PFSK-1 (cell line): Measurements from ENCODE around the gene GRK3.

Experiments used
- FOXP2 ChIP-seq: optimal IDR thresholded peaks from 2 replicates; pipeline ENCODE3; 2011; ENCODE audit warnings: borderline replicate concordance, control low read depth, inconsistent platforms; ENCODE audit not compliant: insufficient read depth; ENCODE audit errors: extremely low read length, extremely low read depth
- POLR2AphosphoS5 ChIP-seq: IDR thresholded peaks from 2 replicates; pipeline ENCODE4 v1.6.1; 2012; ENCODE audit warnings: low read depth, mild to moderate bottlenecking, control low read depth, low read length, moderate library complexity
- SIN3A ChIP-seq: IDR thresholded peaks from 2 replicates; pipeline ENCODE4 v1.6.1; 2012; ENCODE audit warnings: mild to moderate bottlenecking, low read length, moderate library complexity, borderline replicate concordance; ENCODE audit not compliant: insufficient read depth
- TAF1 ChIP-seq: IDR thresholded peaks from 2 replicates; pipeline ENCODE4 v1.6.1; 2012; ENCODE audit warnings: low read length, control low read depth, borderline replicate concordance; ENCODE audit not compliant: insufficient read depth
- TF ChIP-seq, protein P1 (sequence below), 2 experiments: IDR thresholded peaks; 2 replicates each; pipeline versions ENCODE4 v1.6.1 to v1.8.0; 2011 to 2012; ENCODE audit warnings: low read depth in 2 of 2, low read length in 2 of 2, control low read depth in 1 of 2, inconsistent platforms in 1 of 2, mild to moderate bottlenecking in 1 of 2, moderate library complexity in 1 of 2; ENCODE audit not compliant: insufficient read depth in 1 of 2

Gene GRK3

DNA sequence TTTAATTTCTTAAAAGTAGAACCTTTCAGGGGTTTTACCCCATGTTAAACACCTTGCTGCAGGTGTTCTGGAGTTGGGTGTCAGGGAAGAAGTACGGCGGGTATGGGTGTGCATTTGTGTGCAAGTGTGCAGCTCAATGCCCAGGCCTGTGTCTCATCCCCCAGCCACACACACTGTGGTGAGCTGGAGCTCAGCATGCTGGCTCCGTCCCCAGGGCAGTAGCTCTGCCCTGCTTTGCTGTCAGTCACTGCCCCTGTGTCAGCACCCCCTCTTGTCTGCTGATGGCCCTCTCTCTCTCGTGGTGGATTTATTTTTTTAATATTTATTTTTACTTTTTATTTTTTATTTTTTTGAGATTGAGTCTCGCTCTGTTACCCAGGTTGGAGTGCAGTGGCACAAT, 141.7 kb downstream of the GRK3 start:
- TF ChIP-seq, protein P1, sequence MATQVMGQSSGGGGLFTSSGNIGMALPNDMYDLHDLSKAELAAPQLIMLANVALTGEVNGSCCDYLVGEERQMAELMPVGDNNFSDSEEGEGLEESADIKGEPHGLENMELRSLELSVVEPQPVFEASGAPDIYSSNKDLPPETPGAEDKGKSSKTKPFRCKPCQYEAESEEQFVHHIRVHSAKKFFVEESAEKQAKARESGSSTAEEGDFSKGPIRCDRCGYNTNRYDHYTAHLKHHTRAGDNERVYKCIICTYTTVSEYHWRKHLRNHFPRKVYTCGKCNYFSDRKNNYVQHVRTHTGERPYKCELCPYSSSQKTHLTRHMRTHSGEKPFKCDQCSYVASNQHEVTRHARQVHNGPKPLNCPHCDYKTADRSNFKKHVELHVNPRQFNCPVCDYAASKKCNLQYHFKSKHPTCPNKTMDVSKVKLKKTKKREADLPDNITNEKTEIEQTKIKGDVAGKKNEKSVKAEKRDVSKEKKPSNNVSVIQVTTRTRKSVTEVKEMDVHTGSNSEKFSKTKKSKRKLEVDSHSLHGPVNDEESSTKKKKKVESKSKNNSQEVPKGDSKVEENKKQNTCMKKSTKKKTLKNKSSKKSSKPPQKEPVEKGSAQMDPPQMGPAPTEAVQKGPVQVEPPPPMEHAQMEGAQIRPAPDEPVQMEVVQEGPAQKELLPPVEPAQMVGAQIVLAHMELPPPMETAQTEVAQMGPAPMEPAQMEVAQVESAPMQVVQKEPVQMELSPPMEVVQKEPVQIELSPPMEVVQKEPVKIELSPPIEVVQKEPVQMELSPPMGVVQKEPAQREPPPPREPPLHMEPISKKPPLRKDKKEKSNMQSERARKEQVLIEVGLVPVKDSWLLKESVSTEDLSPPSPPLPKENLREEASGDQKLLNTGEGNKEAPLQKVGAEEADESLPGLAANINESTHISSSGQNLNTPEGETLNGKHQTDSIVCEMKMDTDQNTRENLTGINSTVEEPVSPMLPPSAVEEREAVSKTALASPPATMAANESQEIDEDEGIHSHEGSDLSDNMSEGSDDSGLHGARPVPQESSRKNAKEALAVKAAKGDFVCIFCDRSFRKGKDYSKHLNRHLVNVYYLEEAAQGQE (IDR thresholded peaks at IDR 0.05; ENCODE audit: insufficient read depth in 1 of 2, low read depth in 2 of 2, low read length in 2 of 2) = no peak
- TF ChIP-seq TAF1 = no peak
- TF ChIP-seq SIN3A = no peak
- TF ChIP-seq POLR2AphosphoS5 = no peak
- TF ChIP-seq FOXP2 = no peak

DNA sequence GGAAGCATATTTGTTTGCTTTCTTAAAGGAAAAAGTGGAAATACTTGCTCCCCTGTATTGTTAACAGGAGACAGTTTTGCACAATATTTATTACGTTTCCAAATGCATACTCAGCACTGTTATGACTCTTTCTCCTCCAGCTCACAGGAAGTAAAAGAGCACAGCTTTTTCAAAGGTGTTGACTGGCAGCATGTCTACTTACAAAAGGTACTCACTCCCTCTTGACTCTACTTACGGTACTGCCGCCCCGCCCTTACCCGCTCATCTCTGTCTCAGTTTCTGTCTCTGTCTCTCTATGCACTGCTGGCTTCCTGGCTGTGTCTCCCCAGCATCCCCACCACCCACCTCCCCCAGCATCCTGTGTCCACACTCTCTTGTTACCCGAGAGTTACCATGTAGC, 145.3 kb downstream of the GRK3 start:
- TF ChIP-seq, protein P1 (IDR thresholded peaks at IDR 0.05; ENCODE audit: insufficient read depth in 1 of 2, low read depth in 2 of 2, low read length in 2 of 2) = no peak
- no peak for TF ChIP-seq TAF1
- TF ChIP-seq POLR2AphosphoS5 = no peak
- no peak for TF ChIP-seq SIN3A
- TF ChIP-seq FOXP2 = no peak

DNA sequence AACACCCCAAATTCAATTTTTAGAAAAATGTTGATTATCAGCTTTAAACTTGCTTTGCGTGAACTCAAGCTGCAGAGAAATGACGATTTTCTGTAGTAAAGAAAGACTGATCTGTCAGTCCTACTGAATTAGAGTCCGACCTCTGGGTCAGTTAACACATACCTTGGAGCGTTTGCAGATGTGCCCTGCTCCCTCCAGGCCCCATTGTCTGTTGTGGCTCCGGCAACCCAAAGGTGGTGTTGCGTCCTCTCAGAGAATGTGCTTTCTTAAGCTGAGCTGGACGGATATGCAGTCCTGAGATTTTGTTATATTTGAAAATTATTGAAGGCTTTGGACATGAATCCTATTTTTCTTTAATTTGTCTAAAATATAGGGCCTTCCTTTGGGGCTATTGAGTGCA, 146.0 kb downstream of the GRK3 start:
- TF ChIP-seq POLR2AphosphoS5 (no peak), SIN3A (no peak), FOXP2 (no peak)
- TF ChIP-seq, protein P1 (IDR thresholded peaks at IDR 0.05; ENCODE audit: insufficient read depth in 1 of 2, low read depth in 2 of 2, low read length in 2 of 2) = no peak

DNA sequence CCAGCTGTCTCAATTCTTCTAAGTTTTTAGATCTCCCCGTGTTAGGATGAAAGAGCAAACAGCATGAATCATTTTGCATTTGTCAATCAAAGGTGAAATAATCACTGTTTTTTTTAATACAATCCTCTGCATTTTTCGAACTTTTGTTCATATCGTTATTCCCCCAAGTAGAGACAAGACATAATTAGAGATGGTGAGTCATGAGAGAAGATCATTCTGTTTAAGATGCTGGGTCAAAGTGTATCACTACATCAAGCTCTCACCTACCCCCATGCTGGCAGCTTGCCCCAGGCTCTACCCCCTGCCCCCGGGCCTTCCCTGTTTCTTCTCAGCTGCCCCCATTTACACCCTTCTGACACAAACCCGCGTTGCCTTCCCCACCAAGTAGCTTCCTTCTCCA, 147.0 kb downstream of the GRK3 start:
- TF ChIP-seq SIN3A (no peak), POLR2AphosphoS5 (no peak), TAF1 (no peak), FOXP2 (no peak)
- TF ChIP-seq, protein P1 (IDR thresholded peaks at IDR 0.05; ENCODE audit: insufficient read depth in 1 of 2, low read depth in 2 of 2, low read length in 2 of 2) = no peak
